Natural killer cell (primary cell): Measurements from ENCODE around the gene PSMF1. TPM values are rescaled to one million over a fixed set of nuclear protein-coding genes. Genes with fewer than 3 reads are reported as not detected.

Experiments used
- ATAC-seq, 3 donors: fragments of 150-1000 bp in 2 of 3; fragments of 200-7000 bp in 1 of 3; cut with Tn5 transposase; 1 replicate in 1 of 3; 2 replicates in 2 of 3; pipeline ENCODE4 v1.10.0; 2021; ENCODE audit warnings: mild to moderate bottlenecking in 2 of 3, moderate library complexity in 2 of 3
- DNase-seq, 2 donors: peaks; one replicate each; pipeline versions ENCODE4 v3.0.0 to v3.0.0-alpha.2; 2013 to 2021; ENCODE audit warnings: mixed read lengths in 1 of 2
- H3K27ac ChIP-seq: one replicate; pipeline ENCODE4 v1.5.1; 2013; ENCODE audit warnings: mild to moderate bottlenecking, low read length
- H3K27me3 ChIP-seq: one replicate; pipeline ENCODE4 v1.6.1; 2013; ENCODE audit warnings: low read length; ENCODE audit not compliant: control insufficient read depth, insufficient read depth
- H3K36me3 ChIP-seq: one replicate; pipeline ENCODE4 v1.6.1; 2013; ENCODE audit warnings: low read length; ENCODE audit not compliant: control insufficient read depth, insufficient read depth
- H3K4me1 ChIP-seq: one replicate; pipeline ENCODE4 v1.6.1; 2013; ENCODE audit warnings: low read length; ENCODE audit not compliant: control insufficient read depth, insufficient read depth
- H3K4me3 ChIP-seq: one replicate; pipeline ENCODE4 v1.5.1; 2013; ENCODE audit warnings: low read length
- H3K9me3 ChIP-seq: one replicate; pipeline ENCODE4 v1.6.1; 2013; ENCODE audit warnings: low read length; ENCODE audit not compliant: control insufficient read depth, insufficient read depth
- H3K27ac Mint-ChIP-seq, 2 donors: one replicate each; pipeline ENCODE4 v1.8.0; 2022; ENCODE audit warnings: mild to moderate bottlenecking in 2 of 2, mixed read lengths in 2 of 2, moderate library complexity in 1 of 2
- H3K27me3 Mint-ChIP-seq, 2 donors: one replicate each; pipeline ENCODE4 v1.8.0; 2022; ENCODE audit warnings: low read depth in 2 of 2, mixed read lengths in 2 of 2
- H3K36me3 Mint-ChIP-seq: one replicate; pipeline ENCODE4 v1.8.0; 2022; ENCODE audit warnings: mixed read lengths
- H3K4me1 Mint-ChIP-seq, 2 donors: one replicate each; pipeline ENCODE4 v1.8.0; 2022; ENCODE audit warnings: mixed read lengths in 2 of 2
- H3K4me3 Mint-ChIP-seq: one replicate; pipeline ENCODE4 v1.8.0; 2022; ENCODE audit warnings: mild to moderate bottlenecking, moderate library complexity, mixed read lengths
- H3K9me3 Mint-ChIP-seq, 2 donors: one replicate each; pipeline ENCODE4 v1.8.0; 2022; ENCODE audit warnings: mixed read lengths in 2 of 2
- CTCF ChIP-seq: fragments of 200-600 bp; IDR thresholded peaks from one replicate; pipeline ENCODE4 v1.8.0; 2022; ENCODE audit warnings: antibody characterized with exemption
- WGBS: methylation state at CpG from one replicate; pipeline ENCODE4 v1.1.7; 2013; ENCODE audit warnings: missing lambda C conversion rate; ENCODE audit not compliant: insufficient coverage; 5-methylcytosine and 5-hydroxymethylcytosine counted together
- intact Hi-C: fragments of 100-400 bp; cut with micrococcal nuclease; formaldehyde crosslinking; loops from one replicate; pipeline ENCODE4 v1.14.2; 2022
- total RNA-seq, 4 donors: library from RNA; stranded (reverse); fragments of 120-200 nt in 1 of 4; gene quantifications; one replicate each; pipeline versions ENCODE4 v1.2.3 to v1.2.4, GENCODE V29; 2013 to 2022

PSMF1 gene
- total RNA-seq, 3 donors from 2014 or later (not counting 1 experiment from before 2014, with no cell fraction given) = 97.1 to 107 (median 101) TPM

DNA sequence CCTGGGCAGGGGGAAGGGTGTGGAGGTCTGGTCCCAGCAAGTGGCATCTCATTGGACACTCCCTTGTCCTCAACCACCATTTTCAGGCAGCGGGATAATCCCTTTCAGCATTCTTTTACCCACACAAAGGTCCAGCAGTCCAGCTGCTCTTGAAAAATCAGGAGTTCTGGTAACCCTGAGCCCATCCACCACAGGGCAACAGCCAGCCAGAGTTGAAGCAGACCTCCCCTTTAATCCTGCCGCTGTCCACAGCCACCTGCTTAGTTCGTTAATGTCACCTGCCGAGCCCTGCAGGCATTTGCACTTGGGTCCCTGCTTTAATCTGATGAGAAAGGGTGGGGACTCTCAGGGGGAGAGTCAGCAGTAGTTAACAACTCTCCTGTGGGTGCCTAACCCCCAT is 55.3 kb downstream of the PSMF1 start:
- H3K4me3 Mint-ChIP-seq = no peak overlapping the region
- no peak for ATAC-seq
- intact Hi-C loops = no loop called here
- TF ChIP-seq CTCF = no peak
- DNase-seq = no peak
- H3K36me3 ChIP-seq = peaks cover 31% of the 10 kb centered on the region
- no peaks in the 10 kb centered on the region for H3K9me3 Mint-ChIP-seq
- no peak overlapping the region for H3K27ac Mint-ChIP-seq
- WGBS = 98% methylated on average over 4 of the region's 4 CpGs
- H3K27ac ChIP-seq = no peak overlapping the region
- no peaks in the 10 kb centered on the region for H3K9me3 ChIP-seq
- no peaks in the 10 kb centered on the region for H3K4me1 ChIP-seq
- peaks cover 0 to 5% of the 10 kb centered on the region in 2 donors for H3K4me1 Mint-ChIP-seq
- peaks cover 1% of the 10 kb centered on the region for H3K36me3 Mint-ChIP-seq
- H3K4me3 ChIP-seq = no peak overlapping the region
- no peaks in the 10 kb centered on the region for H3K27me3 Mint-ChIP-seq
- no peaks in the 10 kb centered on the region for H3K27me3 ChIP-seq

- intact Hi-C loops = no loop called here
- no peaks in the 10 kb centered on the region for H3K9me3 ChIP-seq
- no peaks in the 10 kb centered on the region for H3K27me3 ChIP-seq
- WGBS = 98% methylated on average over 8 of the region's 8 CpGs
- Mint-ChIP-seq H3K4me1 (peaks cover 0 to 5% of the 10 kb centered on the region in 2 donors), H3K4me3 (no peak overlapping the region), H3K27ac (peak overlapping the region in 1 of 2 donors; percentile 15), H3K9me3 (no peaks in the 10 kb centered on the region), H3K27me3 (no peaks in the 10 kb centered on the region), H3K36me3 (no peaks in the 10 kb centered on the region)
- no peak for ATAC-seq
- H3K27ac ChIP-seq = no peak overlapping the region
- no peaks in the 10 kb centered on the region for H3K4me1 ChIP-seq
- H3K36me3 ChIP-seq = peaks cover 21% of the 10 kb centered on the region
- DNase-seq = no peak
- H3K4me3 ChIP-seq = no peak overlapping the region
- TF ChIP-seq CTCF = no peak
These were observed 56.4 kb downstream of the PSMF1 start for GRCh38 chr20:1174787-1175186.

- Histone ChIP-seq H3K9me3 (no peaks in the 10 kb centered on the region), H3K4me1 (no peaks in the 10 kb centered on the region), H3K4me3 (no peak overlapping the region), H3K27me3 (no peaks in the 10 kb centered on the region), H3K36me3 (peaks cover 4% of the 10 kb centered on the region), H3K27ac (no peak overlapping the region)
- no peak for DNase-seq
- H3K36me3 Mint-ChIP-seq = no peaks in the 10 kb centered on the region
- ATAC-seq = no peak
- no peak overlapping the region for H3K27ac Mint-ChIP-seq
- no peak for TF ChIP-seq CTCF
- intact Hi-C loops = no loop called here
- H3K27me3 Mint-ChIP-seq = no peaks in the 10 kb centered on the region
- peaks cover 0 to 5% of the 10 kb centered on the region in 2 donors for H3K4me1 Mint-ChIP-seq
- H3K4me3 Mint-ChIP-seq = no peak overlapping the region
- WGBS = 95% methylated on average over 5 of the region's 5 CpGs
- no peaks in the 10 kb centered on the region for H3K9me3 Mint-ChIP-seq
These were observed 59.3 kb downstream of the PSMF1 start for GRCh38 chr20:1177680-1178079.

DNA sequence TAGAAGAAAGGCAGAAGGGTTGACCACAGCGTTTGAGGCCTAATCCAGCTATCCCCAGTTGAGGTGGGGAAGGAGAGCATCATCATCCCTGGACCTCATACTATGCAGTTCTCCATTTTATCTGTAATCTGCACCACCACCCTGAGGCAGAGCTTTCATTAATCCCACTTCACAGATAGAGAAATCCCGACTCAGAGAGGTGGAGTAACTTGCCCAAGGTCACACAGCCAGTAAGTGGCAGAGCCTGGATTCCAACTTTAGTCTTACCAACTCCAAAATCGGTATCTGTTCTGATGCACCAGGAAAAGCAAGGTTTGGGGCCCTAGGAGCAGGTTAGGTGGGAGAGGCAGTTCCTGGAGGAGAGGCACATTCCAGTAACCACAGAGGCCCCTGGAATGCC is 59.7 kb downstream of the PSMF1 start:
- no peak for ATAC-seq
- intact Hi-C loops = no loop called here
- H3K9me3 Mint-ChIP-seq = no peaks in the 10 kb centered on the region
- TF ChIP-seq CTCF = no peak
- Histone ChIP-seq H3K27me3 (no peaks in the 10 kb centered on the region), H3K9me3 (no peaks in the 10 kb centered on the region), H3K4me3 (no peak overlapping the region), H3K27ac (no peak overlapping the region), H3K36me3 (peaks cover 4% of the 10 kb centered on the region), H3K4me1 (no peaks in the 10 kb centered on the region)
- DNase-seq = no peak
- WGBS = 91% methylated on average over 2 of the region's 3 CpGs
- peaks cover 0 to 5% of the 10 kb centered on the region in 2 donors for H3K4me1 Mint-ChIP-seq
- H3K4me3 Mint-ChIP-seq = no peak overlapping the region
- H3K27ac Mint-ChIP-seq = no peak overlapping the region
- H3K27me3 Mint-ChIP-seq = peaks cover 0 to 3% of the 10 kb centered on the region in 2 donors
- H3K36me3 Mint-ChIP-seq = no peaks in the 10 kb centered on the region
